GM18505 (cell line): Measurements from ENCODE around the gene ANKS3.

Experiments
- ATAC-seq: cut with Tn5 transposase; IDR thresholded peaks from one replicate; pipeline ENCODE4 v1.9.1; 2021; ENCODE audit not compliant: unreplicated experiment
- POLR2A ChIP-seq: IDR thresholded peaks from 4 replicates; pipeline ENCODE4 v1.6.1; 2011; ENCODE audit warnings: borderline replicate concordance; ENCODE audit not compliant: insufficient read depth, insufficient read length; ENCODE audit errors: extremely low read depth

The ANKS3 gene

DNA sequence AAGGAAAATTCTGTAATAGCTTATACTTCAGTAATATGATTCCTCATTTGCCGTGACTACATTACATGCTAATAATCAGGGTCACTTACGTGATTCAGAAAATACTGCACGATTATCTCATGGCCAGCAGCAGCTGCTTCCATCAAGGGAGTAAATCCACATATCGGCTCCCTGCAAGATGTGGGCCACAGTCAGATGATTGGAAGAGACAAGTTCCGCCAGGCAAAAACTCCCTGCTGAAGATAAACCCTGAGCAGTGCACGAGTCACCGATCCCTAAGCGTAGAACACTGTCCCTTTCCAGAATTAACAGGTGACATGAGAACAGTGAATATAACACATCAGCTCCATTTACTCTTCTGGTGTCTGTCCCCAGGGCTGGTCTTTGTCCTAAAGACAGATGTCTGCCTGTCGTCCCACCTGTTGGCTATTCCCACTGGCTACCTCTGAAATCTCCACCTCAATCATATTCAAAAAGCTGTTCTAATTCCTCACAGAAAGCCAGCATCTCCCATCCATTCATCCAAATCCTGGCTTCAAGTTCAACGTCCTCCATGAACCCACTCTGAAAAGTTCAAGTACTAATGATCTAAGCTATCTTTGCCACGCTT is 9.3 kb downstream of the ANKS3 start:
- ATAC-seq: no peak
- TF ChIP-seq POLR2A: no peak

- no peak for TF ChIP-seq POLR2A
Observed at GRCh38 chr16:4723071-4723767, 10.9 kb downstream of the ANKS3 start.

GRCh38 chr16:4718466-4718865 is 15.6 kb downstream of the ANKS3 start:
- TF ChIP-seq POLR2A: no peak
- ATAC-seq: no peak

More at GRCh38 chr16:4723071-4723767, 10.9 kb downstream of the ANKS3 start:
- ATAC-seq: no peak

GRCh38 chr16:4714996-4715395 is 19.1 kb downstream of the ANKS3 start:
- TF ChIP-seq POLR2A: no peak
- ATAC-seq: no peak

DNA sequence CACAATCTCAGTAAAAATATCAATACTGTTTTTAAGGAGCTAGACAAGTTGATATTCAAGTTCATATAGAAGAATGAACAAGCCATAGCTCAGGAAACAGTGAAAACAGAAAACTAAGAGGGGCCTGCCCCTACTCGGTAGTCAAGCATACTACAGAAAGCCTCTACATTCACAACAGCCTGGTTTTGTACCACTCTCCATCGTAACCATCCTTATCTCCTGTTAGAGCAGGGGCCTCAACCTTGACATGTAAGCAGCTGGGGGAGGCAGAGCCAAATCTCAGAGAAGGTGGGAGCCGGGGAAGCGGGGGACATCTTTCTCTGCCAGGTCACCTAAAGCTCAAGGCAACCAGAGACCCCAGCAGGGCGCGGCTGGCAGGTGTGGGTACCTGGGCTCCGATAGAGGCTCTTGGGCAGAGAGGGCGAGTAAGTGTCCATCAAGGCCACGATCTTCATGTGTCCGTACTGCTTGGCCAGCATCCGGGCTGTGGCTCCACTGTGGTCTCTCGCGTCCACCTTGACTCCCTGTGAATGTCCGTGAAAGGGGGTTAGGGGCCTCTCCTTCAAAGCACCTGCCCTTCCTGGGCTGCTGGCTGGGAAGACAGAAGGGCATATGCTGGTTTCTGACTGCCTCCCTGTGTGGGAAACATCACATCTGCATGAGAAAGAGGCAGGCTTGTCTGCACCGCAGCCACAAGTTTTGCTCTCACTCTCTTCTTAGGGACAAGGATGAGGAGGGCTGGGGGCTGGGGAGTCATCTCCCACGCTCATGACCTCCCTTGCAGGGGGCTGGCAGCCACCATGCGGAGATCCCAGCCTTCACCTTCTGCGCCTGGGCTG is 20.2 kb downstream of the ANKS3 start:
- TF ChIP-seq POLR2A: no peak
- ATAC-seq: no peak

DNA sequence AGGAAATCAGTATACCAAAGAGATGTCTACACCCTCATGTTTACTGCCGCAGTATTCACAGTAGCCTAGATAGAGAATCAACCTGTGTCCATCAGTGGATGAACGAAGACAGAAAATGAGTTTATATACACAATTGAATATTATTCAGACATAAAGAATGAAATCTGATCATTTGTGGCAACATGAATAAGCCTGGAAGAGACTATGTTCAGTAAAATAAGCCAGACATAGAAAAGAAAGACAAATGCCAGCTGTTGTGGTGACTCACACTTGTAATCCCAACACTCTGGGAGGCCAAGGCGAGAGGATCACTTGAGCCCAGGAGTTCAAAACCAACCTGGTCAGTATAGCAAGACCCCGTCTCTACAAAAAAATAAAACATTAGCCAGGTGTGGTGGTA is 24.6 kb downstream of the ANKS3 start:
- TF ChIP-seq POLR2A: no peak
- ATAC-seq: no peak

GRCh38 chr16:4706871-4707270 is 27.2 kb downstream of the ANKS3 start:
- TF ChIP-seq POLR2A: no peak
- ATAC-seq: no peak

DNA sequence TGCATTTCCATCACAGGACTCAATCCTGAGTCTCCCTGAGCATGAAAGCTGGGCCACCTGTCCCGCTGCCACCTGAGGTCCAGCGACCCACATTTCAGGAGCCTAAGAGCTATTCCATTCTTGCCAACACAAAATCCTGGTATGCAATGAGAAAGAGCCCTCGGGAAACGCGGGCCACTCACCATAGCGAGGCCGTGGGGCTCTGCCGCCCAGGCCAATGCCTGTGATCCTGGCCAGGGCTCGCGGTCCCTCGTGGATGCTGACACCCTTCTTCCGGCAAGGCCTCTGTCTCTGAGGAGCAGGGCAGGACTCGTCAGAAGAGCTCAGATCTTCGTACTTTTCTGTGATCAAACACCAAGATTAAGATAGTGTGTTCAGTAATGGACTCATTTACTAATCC is 29.2 kb downstream of the ANKS3 start:
- TF ChIP-seq POLR2A: no peak

GRCh38 chr16:4704491-4704890 is 29.6 kb downstream of the ANKS3 start:
- no peak for ATAC-seq
- no peak for TF ChIP-seq POLR2A

More for the DNA sequence above, 29.2 kb downstream of the ANKS3 start:
- ATAC-seq: no peak

DNA sequence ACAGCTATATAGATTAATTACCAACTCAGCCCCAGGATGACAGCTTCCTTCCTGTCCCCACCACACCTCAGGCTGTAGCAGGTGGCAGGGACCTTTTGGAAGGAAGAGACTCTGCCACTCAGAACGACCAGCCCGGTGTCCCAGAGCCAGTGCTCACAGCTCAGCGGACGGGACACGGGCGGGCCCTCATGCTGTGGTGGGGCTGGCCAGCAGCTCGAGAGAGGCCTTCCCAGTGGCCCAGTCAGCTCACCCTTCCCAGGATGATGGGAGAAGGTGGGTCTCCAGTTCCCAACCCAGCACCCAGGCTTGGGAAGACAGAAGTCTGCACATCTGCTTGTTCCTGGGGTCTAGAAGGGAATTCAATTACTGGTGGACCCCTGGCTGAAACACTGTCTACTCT is 30.2 kb downstream of the ANKS3 start:
- no peak for ATAC-seq
- TF ChIP-seq POLR2A: no peak

GRCh38 chr16:4702466-4702808 is 31.6 kb downstream of the ANKS3 start:
- ATAC-seq: no peak
- no peak for TF ChIP-seq POLR2A

- ATAC-seq: no peak
- TF ChIP-seq POLR2A: no peak
Observed at GRCh38 chr16:4701791-4702465, 32.1 kb downstream of the ANKS3 start.
